NCI-H128 (cell line): Measurements from ENCODE around the gene SCGB1A1.
"Not testable (repeated sequence)": the region's sequence is repeated elsewhere in the genome, so short reads cannot be mapped to it uniquely, and the experiment has no call there.

ENCODE experiments used
- DNase-seq: peaks from one replicate; lab custom pipeline; 2025; ENCODE audit not compliant: unreplicated experiment; lab: John Stamatoyannopoulos, UW

The SCGB1A1 gene

GRCh38 chr11:62446091-62446490, 27.3 kb downstream of the SCGB1A1 start:
- DNase-seq, result no peak

GRCh38 chr11:62449451-62449851, 30.6 kb downstream of the SCGB1A1 start:
- no peak for DNase-seq

- DNase-seq, result not testable (repeated sequence)
These were observed 31.1 kb downstream of the SCGB1A1 start for GRCh38 chr11:62449912-62450311.

- no peak for DNase-seq
These were observed 31.9 kb downstream of the SCGB1A1 start for GRCh38 chr11:62450543-62451240.

GRCh38 chr11:62451241-62451621, 32.4 kb downstream of the SCGB1A1 start:
- DNase-seq, result no peak

- no peak for DNase-seq
These were observed 33.4 kb downstream of the SCGB1A1 start for GRCh38 chr11:62452261-62452660.

- no peak for DNase-seq
These were observed 34.1 kb downstream of the SCGB1A1 start for GRCh38 chr11:62452839-62453468.

GRCh38 chr11:62456630-62457029, 37.8 kb downstream of the SCGB1A1 start:
- no peak for DNase-seq

- no peak for DNase-seq
These were observed 38.6 kb downstream of the SCGB1A1 start for GRCh38 chr11:62457478-62457877.

- no peak for DNase-seq
These were observed 39.6 kb downstream of the SCGB1A1 start for GRCh38 chr11:62458212-62459002.

GRCh38 chr11:62459080-62459479, 40.2 kb downstream of the SCGB1A1 start:
- no peak for DNase-seq

- no peak for DNase-seq
These were observed 43.1 kb downstream of the SCGB1A1 start for GRCh38 chr11:62461740-62462507.

- no peak for DNase-seq
These were observed 43.7 kb downstream of the SCGB1A1 start for GRCh38 chr11:62462508-62462892.

GRCh38 chr11:62463121-62463542, 44.3 kb downstream of the SCGB1A1 start:
- no peak for DNase-seq

- no peak for DNase-seq
These were observed 45.8 kb downstream of the SCGB1A1 start for GRCh38 chr11:62464655-62465054.

GRCh38 chr11:62466444-62466843, 47.6 kb downstream of the SCGB1A1 start:
- no peak for DNase-seq

GRCh38 chr11:62468577-62468976, 49.7 kb downstream of the SCGB1A1 start:
- DNase-seq, result no peak

- DNase-seq, result no peak
These were observed 52.8 kb downstream of the SCGB1A1 start for GRCh38 chr11:62471603-62472002.

GRCh38 chr11:62472063-62472884, 53.4 kb downstream of the SCGB1A1 start:
- DNase-seq, result no peak
